ENCODE measurements around the gene GPX4. TPM values are rescaled to one million over a fixed set of nuclear protein-coding genes. Genes with fewer than 3 reads are reported as not detected.

GPX4 gene
- total and polyA plus RNA-seq, 9 of the 15 experiments (the other 6 are each of a cell fraction or from before 2014, with no cell fraction given): 61.4 to 661 (median 349) TPM

DNA sequence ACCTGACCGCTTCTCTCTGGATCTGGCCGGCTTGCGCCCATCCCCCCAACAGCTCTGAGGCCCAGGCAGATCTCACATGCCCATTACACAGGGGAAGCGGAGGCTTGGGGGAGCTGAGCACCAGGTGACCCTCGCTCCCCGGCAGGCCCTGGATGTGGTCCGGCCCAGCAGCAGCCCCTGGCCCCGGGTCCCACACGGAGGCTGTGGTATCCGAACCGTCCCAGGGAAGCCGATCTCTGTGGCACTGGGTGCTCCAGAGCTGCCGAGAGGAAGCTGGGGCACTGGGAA is 42.6 kb downstream of the GPX4 start:
- no peak for FAIRE-seq
- ATAC-seq: peak; percentile 37; the same call in 1 of the 3 replicates
- Histone ChIP-seq H3K9me1 (ENCODE audit: control insufficient read depth, insufficient read depth, low read length) (no peaks in the 10 kb centered on the region), H3K9me3 (replicated peaks; ENCODE audit: control insufficient read depth, insufficient read depth, low read depth, low read length) (no peaks in the 10 kb centered on the region), H3K27ac (ENCODE audit: extremely low read depth, low read depth, low read length) (no peak overlapping the region), H2AFZ (ENCODE audit: low read depth, low read length) (no peak overlapping the region), H3K4me2 (ENCODE audit: insufficient read depth, low read length) (no peak overlapping the region), H3K27me3 (ENCODE audit: control insufficient read depth in 2 of 2, insufficient read depth in 2 of 2, low read length in 2 of 2) (no peaks in the 10 kb centered on the region), H3K36me3 (ENCODE audit: control insufficient read depth, insufficient read depth, low read length) (peaks cover 39% of the 10 kb centered on the region; the same call in 2 of the 3 replicates), H4K20me1 (replicated peaks; ENCODE audit: control insufficient read depth, insufficient read depth, low read length) (no peaks in the 10 kb centered on the region), H3K4me3 (no peak overlapping the region), H3K79me2 (ENCODE audit: control insufficient read depth, insufficient read depth, low read length) (no peaks in the 10 kb centered on the region), H3K4me1 (replicated peaks in 1 of 2; ENCODE audit: control insufficient read depth in 2 of 2, insufficient read depth in 2 of 2, low read length in 2 of 2) (peaks cover 0 to 60% of the 10 kb centered on the region in 2 experiments; a peak in 2 of 5 replicates), H3K9ac (ENCODE audit: insufficient read depth in 1 of 2, low read depth in 2 of 2, low read length in 2 of 2) (no peak overlapping the region; a peak in 1 of 4 replicates)
- intact Hi-C loops (cut with micrococcal nuclease) (no loop called here), in situ Hi-C loops (cut with MboI) (no loop called here)
- TF ChIP-seq, protein P1, sequence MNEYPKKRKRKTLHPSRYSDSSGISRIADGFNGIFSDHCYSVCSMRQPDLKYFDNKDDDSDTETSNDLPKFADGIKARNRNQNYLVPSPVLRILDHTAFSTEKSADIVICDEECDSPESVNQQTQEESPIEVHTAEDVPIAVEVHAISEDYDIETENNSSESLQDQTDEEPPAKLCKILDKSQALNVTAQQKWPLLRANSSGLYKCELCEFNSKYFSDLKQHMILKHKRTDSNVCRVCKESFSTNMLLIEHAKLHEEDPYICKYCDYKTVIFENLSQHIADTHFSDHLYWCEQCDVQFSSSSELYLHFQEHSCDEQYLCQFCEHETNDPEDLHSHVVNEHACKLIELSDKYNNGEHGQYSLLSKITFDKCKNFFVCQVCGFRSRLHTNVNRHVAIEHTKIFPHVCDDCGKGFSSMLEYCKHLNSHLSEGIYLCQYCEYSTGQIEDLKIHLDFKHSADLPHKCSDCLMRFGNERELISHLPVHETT (CRISPR knock-in tag; conservative IDR thresholded peaks at IDR 0.05 in 1 of 2, IDR thresholded peaks at IDR 0.05 in 1 of 2): no peak
- TF ChIP-seq, protein P2, sequence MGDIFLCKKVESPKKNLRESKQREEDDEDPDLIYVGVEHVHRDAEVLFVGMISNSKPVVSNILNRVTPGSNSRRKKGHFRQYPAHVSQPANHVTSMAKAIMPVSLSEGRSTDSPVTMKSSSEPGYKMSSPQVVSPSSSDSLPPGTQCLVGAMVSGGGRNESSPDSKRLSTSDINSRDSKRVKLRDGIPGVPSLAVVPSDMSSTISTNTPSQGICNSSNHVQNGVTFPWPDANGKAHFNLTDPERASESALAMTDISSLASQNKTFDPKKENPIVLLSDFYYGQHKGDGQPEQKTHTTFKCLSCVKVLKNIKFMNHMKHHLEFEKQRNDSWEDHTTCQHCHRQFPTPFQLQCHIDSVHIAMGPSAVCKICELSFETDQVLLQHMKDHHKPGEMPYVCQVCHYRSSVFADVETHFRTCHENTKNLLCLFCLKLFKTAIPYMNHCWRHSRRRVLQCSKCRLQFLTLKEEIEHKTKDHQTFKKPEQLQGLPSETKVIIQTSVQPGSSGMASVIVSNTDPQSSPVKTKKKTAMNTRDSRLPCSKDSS (IDR thresholded peaks at IDR 0.05; ENCODE audit: low read depth, partially characterized antibody): no peak
- TF ChIP-seq, protein P3, sequence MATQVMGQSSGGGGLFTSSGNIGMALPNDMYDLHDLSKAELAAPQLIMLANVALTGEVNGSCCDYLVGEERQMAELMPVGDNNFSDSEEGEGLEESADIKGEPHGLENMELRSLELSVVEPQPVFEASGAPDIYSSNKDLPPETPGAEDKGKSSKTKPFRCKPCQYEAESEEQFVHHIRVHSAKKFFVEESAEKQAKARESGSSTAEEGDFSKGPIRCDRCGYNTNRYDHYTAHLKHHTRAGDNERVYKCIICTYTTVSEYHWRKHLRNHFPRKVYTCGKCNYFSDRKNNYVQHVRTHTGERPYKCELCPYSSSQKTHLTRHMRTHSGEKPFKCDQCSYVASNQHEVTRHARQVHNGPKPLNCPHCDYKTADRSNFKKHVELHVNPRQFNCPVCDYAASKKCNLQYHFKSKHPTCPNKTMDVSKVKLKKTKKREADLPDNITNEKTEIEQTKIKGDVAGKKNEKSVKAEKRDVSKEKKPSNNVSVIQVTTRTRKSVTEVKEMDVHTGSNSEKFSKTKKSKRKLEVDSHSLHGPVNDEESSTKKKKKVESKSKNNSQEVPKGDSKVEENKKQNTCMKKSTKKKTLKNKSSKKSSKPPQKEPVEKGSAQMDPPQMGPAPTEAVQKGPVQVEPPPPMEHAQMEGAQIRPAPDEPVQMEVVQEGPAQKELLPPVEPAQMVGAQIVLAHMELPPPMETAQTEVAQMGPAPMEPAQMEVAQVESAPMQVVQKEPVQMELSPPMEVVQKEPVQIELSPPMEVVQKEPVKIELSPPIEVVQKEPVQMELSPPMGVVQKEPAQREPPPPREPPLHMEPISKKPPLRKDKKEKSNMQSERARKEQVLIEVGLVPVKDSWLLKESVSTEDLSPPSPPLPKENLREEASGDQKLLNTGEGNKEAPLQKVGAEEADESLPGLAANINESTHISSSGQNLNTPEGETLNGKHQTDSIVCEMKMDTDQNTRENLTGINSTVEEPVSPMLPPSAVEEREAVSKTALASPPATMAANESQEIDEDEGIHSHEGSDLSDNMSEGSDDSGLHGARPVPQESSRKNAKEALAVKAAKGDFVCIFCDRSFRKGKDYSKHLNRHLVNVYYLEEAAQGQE (IDR thresholded peaks at IDR 0.05; ENCODE audit: borderline replicate concordance): peak; percentile 71
- TF ChIP-seq, protein P3 (CRISPR knock-in tag; IDR thresholded peaks at IDR 0.05; ENCODE audit: low read depth): no peak
- WGBS (ENCODE audit: insufficient coverage, low coverage, missing lambda C conversion rate): 94% methylated on average over 9 of the region's 13 CpGs
- DNase-seq (ENCODE audit: extremely low read depth in 1 of 4, low spot score in 3 of 4): no peak
- no TSS peak for BruUV-seq (replicated peaks)
- ChIA-PET CTCF (ENCODE audit: low intra/inter-chr PET ratio) (no interaction called here), POLR2A (interaction anchor here (1.7 kb wide), 1 partner anchor 15 kb away, joined by 4 read pairs; no protein-coding TSS in a partner anchor)
